Neural cell (in vitro differentiated cells): ENCODE results near the gene TMEM131L.

Experiments used
- EZH2 ChIP-seq: fragments of 200-600, 300-800 bp; shearing (Covaris generic), sonication (generic); IDR thresholded peaks from 2 replicates; pipeline ENCODE4 v1.6.1; 2014; ENCODE audit warnings: antibody characterized with exemption, low read length, borderline replicate concordance, mild to moderate bottlenecking; ENCODE audit not compliant: insufficient read depth, poor library complexity, severe bottlenecking
- POLR2AphosphoS5 ChIP-seq: IDR thresholded peaks from 2 replicates; pipeline ENCODE4 v1.6.1; 2012
- RAD21 ChIP-seq: fragments of 450-650 bp; conservative IDR thresholded peaks from 2 replicates; pipeline ENCODE4 v1.6.1; 2014; ENCODE audit warnings: antibody characterized with exemption, mild to moderate bottlenecking, moderate library complexity
- TAF1 ChIP-seq: IDR thresholded peaks from 2 replicates; pipeline ENCODE4 v1.6.1; 2012; ENCODE audit warnings: low read depth
- TF ChIP-seq, protein P1 (sequence below): fragments of 450-650 bp; IDR thresholded peaks from 2 replicates; pipeline ENCODE4 v1.5.1; 2014; ENCODE audit warnings: antibody characterized with exemption, mild to moderate bottlenecking, moderate library complexity; ENCODE audit not compliant: poor library complexity, severe bottlenecking
- TF ChIP-seq, protein P2 (sequence below): IDR thresholded peaks from 2 replicates; pipeline ENCODE4 v1.6.1; 2012; ENCODE audit warnings: borderline replicate concordance

DNA sequence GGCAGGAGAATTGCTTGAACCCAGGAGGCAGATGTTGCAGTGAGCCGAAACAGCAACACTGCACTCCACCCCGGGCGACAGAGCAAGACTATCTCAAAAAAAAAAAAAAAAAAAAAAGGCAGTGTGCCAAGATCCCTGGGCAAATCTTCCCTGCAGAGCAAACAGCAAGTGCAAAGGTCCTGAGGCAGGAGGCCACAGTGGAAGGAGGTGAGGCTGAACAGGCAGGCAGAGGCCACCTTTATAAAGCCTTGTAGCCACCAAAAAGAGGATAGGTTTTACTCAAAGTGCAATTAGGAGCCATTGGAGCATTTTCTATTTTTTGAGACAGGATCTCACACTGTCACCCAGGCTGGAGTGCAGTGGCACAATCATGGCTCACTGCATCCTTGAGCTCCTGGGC is 172.8 kb downstream of the TMEM131L start:
- TF ChIP-seq EZH2 (no peak), POLR2AphosphoS5 (no peak), TAF1 (no peak), RAD21 (no peak)
- TF ChIP-seq, protein P1, sequence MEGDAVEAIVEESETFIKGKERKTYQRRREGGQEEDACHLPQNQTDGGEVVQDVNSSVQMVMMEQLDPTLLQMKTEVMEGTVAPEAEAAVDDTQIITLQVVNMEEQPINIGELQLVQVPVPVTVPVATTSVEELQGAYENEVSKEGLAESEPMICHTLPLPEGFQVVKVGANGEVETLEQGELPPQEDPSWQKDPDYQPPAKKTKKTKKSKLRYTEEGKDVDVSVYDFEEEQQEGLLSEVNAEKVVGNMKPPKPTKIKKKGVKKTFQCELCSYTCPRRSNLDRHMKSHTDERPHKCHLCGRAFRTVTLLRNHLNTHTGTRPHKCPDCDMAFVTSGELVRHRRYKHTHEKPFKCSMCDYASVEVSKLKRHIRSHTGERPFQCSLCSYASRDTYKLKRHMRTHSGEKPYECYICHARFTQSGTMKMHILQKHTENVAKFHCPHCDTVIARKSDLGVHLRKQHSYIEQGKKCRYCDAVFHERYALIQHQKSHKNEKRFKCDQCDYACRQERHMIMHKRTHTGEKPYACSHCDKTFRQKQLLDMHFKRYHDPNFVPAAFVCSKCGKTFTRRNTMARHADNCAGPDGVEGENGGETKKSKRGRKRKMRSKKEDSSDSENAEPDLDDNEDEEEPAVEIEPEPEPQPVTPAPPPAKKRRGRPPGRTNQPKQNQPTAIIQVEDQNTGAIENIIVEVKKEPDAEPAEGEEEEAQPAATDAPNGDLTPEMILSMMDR = no peak
- TF ChIP-seq, protein P2, sequence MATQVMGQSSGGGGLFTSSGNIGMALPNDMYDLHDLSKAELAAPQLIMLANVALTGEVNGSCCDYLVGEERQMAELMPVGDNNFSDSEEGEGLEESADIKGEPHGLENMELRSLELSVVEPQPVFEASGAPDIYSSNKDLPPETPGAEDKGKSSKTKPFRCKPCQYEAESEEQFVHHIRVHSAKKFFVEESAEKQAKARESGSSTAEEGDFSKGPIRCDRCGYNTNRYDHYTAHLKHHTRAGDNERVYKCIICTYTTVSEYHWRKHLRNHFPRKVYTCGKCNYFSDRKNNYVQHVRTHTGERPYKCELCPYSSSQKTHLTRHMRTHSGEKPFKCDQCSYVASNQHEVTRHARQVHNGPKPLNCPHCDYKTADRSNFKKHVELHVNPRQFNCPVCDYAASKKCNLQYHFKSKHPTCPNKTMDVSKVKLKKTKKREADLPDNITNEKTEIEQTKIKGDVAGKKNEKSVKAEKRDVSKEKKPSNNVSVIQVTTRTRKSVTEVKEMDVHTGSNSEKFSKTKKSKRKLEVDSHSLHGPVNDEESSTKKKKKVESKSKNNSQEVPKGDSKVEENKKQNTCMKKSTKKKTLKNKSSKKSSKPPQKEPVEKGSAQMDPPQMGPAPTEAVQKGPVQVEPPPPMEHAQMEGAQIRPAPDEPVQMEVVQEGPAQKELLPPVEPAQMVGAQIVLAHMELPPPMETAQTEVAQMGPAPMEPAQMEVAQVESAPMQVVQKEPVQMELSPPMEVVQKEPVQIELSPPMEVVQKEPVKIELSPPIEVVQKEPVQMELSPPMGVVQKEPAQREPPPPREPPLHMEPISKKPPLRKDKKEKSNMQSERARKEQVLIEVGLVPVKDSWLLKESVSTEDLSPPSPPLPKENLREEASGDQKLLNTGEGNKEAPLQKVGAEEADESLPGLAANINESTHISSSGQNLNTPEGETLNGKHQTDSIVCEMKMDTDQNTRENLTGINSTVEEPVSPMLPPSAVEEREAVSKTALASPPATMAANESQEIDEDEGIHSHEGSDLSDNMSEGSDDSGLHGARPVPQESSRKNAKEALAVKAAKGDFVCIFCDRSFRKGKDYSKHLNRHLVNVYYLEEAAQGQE = no peak
